HEK293T (cell line): ENCODE measurements around the gene GALNT12.
A peak's percentile ranks its signal among the peaks of the same experiment; 100 is the strongest.

Experiments used
- CTCF ChIA-PET: fragments of 350-600 bp; formaldehyde crosslinking; extraction: SDS; loops from one replicate; lab custom pipeline; 2021; ENCODE audit warnings: antibody characterized with exemption, inconsistent platforms; lab: Yijun Ruan, JAX
- POLR2A ChIA-PET: fragments of 350-600 bp; formaldehyde crosslinking; extraction: SDS; loops from one replicate; lab custom pipeline; 2020; ENCODE audit warnings: antibody characterized with exemption, inconsistent platforms; lab: Yijun Ruan, JAX
- DNase-seq: peaks from one replicate; pipeline ENCODE4 v3.0.0; 2012; ENCODE audit warnings: mixed read lengths; ENCODE audit errors: extremely low spot score
- ARNT ChIP-seq: fragments of 450-650 bp; IDR thresholded peaks from 2 replicates; pipeline ENCODE4 v1.6.1; 2017; ENCODE audit warnings: mild to moderate bottlenecking
- BHLHE40 ChIP-seq: fragments of 450-650 bp; IDR thresholded peaks from 2 replicates; pipeline ENCODE4 v1.6.1; 2016; ENCODE audit warnings: mild to moderate bottlenecking, moderate library complexity, borderline replicate concordance
- CTBP1 ChIP-seq: fragments of 450-650 bp; IDR thresholded peaks from 2 replicates; pipeline ENCODE4 v1.6.1; 2016; ENCODE audit warnings: borderline replicate concordance
- ELF4 ChIP-seq: fragments of 450-650 bp; IDR thresholded peaks from 2 replicates; pipeline ENCODE4 v1.6.1; 2017; ENCODE audit warnings: antibody characterized with exemption
- FOXA1 ChIP-seq: fragments of 450-650 bp; IDR thresholded peaks from 2 replicates; pipeline ENCODE4 v1.6.1; 2016; ENCODE audit warnings: mild to moderate bottlenecking
- FOXK2 ChIP-seq: fragments of 450-650 bp; IDR thresholded peaks from 2 replicates; pipeline ENCODE4 v1.6.1; 2016; ENCODE audit warnings: mild to moderate bottlenecking
- FOXM1 ChIP-seq: fragments of 450-650 bp; IDR thresholded peaks from 2 replicates; pipeline ENCODE4 v1.6.1; 2017; ENCODE audit warnings: mild to moderate bottlenecking, borderline replicate concordance
- HDGF ChIP-seq: fragments of 450-650 bp; IDR thresholded peaks from 2 replicates; pipeline ENCODE4 v1.6.1; 2017; ENCODE audit warnings: antibody characterized with exemption, borderline replicate concordance
- L3MBTL2 ChIP-seq: fragments of 450-650 bp; conservative IDR thresholded peaks from 2 replicates; pipeline ENCODE4 v1.6.1; 2016; ENCODE audit warnings: mild to moderate bottlenecking
- LEF1 ChIP-seq: fragments of 450-650 bp; IDR thresholded peaks from 2 replicates; pipeline ENCODE4 v1.6.1; 2017; ENCODE audit warnings: mild to moderate bottlenecking, borderline replicate concordance
- NFRKB ChIP-seq: fragments of 450-650 bp; IDR thresholded peaks from 2 replicates; pipeline ENCODE4 v1.6.1; 2016; ENCODE audit warnings: mild to moderate bottlenecking, moderate library complexity
- SP1 ChIP-seq: fragments of 450-650 bp; IDR thresholded peaks from 2 replicates; pipeline ENCODE4 v1.6.1; 2017
- SUZ12 ChIP-seq: fragments of 450-650 bp; IDR thresholded peaks from 2 replicates; pipeline ENCODE4 v1.6.1; 2016; ENCODE audit warnings: mild to moderate bottlenecking
- TARDBP ChIP-seq: fragments of 450-650 bp; IDR thresholded peaks from 2 replicates; pipeline ENCODE4 v1.6.1; 2016
- ZNF384 ChIP-seq: fragments of 450-650 bp; IDR thresholded peaks from 2 replicates; pipeline ENCODE4 v1.6.1; 2016
- TF ChIP-seq, protein P1 (sequence below): fragments of 450-650 bp; IDR thresholded peaks from 2 replicates; pipeline ENCODE4 v1.6.1; 2016

GALNT12 gene

DNA sequence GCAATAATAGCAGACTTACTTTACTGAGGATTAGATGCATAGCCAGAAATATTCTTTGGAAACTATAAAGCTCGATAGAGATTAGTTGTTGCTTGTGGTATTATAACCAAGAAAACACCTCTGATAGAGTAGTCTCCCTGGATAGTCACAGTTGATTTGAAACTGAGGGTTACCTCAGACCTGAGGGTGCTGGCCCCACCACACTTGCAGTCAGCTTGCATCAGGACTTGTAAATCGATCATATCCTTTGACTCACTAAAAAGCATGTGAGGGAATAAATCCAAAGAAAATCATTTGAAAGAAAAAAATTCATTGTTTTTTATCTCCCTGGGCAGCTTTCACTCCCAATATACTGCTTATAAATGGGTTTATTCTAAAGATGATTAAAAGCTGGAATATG lies 39.4 kb downstream of the GALNT12 start:
- CTCF ChIA-PET: interaction anchor here (1.4 to 1.5 kb wide), 2 partner anchors 8 to 152 kb away, joined by 4 read pairs; no protein-coding TSS in a partner anchor
- no peak for TF ChIP-seq HDGF
- no peak for TF ChIP-seq ELF4
- TF ChIP-seq TARDBP: no peak
- no peak for TF ChIP-seq FOXK2
- no peak for TF ChIP-seq LEF1
- TF ChIP-seq SUZ12: no peak
- no peak for TF ChIP-seq ARNT
- no peak for TF ChIP-seq FOXA1
- TF ChIP-seq, protein P1, sequence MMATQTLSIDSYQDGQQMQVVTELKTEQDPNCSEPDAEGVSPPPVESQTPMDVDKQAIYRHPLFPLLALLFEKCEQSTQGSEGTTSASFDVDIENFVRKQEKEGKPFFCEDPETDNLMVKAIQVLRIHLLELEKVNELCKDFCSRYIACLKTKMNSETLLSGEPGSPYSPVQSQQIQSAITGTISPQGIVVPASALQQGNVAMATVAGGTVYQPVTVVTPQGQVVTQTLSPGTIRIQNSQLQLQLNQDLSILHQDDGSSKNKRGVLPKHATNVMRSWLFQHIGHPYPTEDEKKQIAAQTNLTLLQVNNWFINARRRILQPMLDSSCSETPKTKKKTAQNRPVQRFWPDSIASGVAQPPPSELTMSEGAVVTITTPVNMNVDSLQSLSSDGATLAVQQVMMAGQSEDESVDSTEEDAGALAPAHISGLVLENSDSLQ: no peak
- no peak for TF ChIP-seq L3MBTL2
- TF ChIP-seq SP1: no peak
- TF ChIP-seq BHLHE40: no peak
- no peak for TF ChIP-seq CTBP1
- TF ChIP-seq FOXM1: no peak
- TF ChIP-seq NFRKB: no peak
- TF ChIP-seq ZNF384: no peak
- DNase-seq: no peak
- POLR2A ChIA-PET: no interaction called here

DNA sequence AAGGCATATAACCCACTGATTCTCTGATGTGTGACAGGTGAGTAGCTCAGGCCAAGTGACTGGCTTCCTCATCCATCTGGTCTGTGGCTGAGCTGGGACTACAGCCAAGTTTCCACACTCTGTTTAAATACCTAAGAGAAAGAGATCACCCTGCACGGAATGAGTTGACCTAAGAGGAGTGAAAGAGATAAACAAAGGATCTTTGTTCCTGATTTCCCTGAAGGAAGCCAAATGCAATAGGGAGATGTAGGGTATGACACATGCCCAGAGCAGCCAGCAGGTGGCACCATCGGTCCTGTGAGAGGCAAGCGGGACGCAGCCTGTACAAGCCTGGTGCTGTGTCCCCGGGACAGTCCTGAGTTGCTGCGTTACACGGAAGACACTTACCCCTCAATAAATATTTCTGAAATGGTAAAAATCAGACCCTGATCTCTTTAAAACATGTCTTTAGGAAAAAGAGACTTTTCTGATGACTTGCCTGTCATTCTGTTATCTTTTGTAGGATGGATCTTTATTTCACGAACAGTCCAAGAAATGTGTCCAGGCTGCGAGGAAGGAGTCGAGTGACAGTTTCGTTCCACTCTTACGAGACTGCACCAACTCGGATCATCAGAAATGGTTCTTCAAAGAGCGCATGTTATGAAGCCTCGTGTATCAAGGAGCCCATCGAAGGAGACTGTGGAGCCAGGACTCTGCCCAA lies 41.1 kb downstream of the GALNT12 start:
- ChIA-PET CTCF (interaction anchor here (0.6 to 2.3 kb wide), 15 partner anchors 9 to 293 kb away, joined by 3 to 18 read pairs (median 4); partner anchors contain the start of gene GALNT12), POLR2A (no interaction called here)
- peak; percentile 87 for DNase-seq
- TF ChIP-seq HDGF (no peak), FOXK2 (no peak), TARDBP (no peak), BHLHE40 (no peak), ZNF384 (no peak), SP1 (no peak), FOXM1 (no peak), L3MBTL2 (no peak), ELF4 (no peak), ARNT (no peak), FOXA1 (no peak)

DNA sequence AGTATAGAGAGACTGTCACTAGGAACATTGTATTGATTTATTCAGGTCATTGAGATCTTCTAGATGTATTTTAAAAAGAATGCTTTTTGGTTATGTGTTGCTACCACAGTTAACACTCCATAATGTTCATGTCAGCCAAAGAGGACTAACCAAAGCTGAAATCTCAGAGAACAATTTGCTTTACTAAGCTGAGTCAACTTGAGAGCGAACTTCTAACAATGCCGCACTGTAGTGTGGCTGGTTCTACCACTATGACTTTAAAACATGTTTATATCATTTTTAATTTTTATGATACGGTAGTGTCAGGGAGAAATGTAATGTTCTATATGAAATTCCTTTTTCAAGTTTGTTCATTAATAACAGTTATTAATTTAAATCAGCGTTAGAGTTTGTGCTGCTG lies 42.1 kb downstream of the GALNT12 start:
- TF ChIP-seq NFRKB (no peak), SP1 (no peak), FOXM1 (no peak), LEF1 (no peak), CTBP1 (no peak), SUZ12 (no peak), HDGF (no peak), FOXA1 (no peak), ARNT (no peak), ZNF384 (no peak), FOXK2 (no peak)
- TF ChIP-seq, protein P1: no peak
- POLR2A ChIA-PET: no interaction called here
- no peak for DNase-seq
- CTCF ChIA-PET: interaction anchor here (0.6 to 2.3 kb wide), 5 partner anchors 8 to 149 kb away, joined by 3 to 18 read pairs (median 4); partner anchors contain the start of gene GALNT12

DNA sequence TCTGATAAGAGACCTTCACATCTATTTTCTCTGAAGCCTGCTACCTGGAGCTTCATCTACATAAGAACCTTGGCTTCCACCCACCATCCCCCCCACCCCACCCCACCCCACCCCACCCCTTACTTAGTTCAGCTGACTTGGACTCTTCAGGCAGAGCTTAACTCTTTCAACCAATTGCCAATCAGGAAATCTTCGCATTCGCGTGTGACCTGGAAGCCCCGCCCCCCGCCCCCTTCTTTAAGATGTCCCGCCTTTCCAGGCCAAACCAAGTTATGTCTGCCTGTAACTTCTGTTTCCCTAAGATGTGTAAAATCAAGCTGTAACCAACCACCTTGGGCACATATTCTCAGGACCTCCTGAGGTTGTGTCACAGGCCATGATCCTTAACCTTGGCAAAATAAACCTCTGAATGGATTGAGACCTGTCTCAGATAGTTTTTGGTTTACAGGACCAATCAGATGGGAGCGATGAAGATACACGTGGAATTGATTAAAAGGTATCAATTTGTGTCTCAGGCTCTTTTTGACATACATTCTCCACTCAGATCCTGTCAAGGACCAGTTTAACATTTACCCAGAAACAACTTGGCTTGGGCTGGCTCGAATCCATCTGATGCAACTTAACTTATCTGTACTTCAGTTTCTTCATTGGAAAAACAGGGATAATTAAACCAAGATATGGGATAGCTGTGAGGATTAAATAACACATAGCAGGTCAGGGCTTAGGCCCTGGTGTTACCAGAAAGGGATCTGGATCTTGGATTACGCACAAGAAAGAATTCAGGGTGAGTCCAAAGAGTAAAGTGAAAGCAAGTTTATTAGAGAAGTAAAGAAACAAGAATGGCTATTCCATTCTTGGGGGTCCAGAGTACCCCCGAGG lies 43.6 kb downstream of the GALNT12 start:
- CTCF ChIA-PET: no interaction called here
- no peak for DNase-seq
- TF ChIP-seq, protein P1: no peak
- TF ChIP-seq ARNT: no peak
- no peak for TF ChIP-seq SUZ12
- no peak for TF ChIP-seq BHLHE40
- TF ChIP-seq SP1: no peak
- no peak for TF ChIP-seq LEF1
- TF ChIP-seq NFRKB: no peak
- TF ChIP-seq ELF4: no peak
- no peak for TF ChIP-seq FOXM1
- TF ChIP-seq HDGF: no peak
- TF ChIP-seq FOXA1: no peak
- POLR2A ChIA-PET: no interaction called here

DNA sequence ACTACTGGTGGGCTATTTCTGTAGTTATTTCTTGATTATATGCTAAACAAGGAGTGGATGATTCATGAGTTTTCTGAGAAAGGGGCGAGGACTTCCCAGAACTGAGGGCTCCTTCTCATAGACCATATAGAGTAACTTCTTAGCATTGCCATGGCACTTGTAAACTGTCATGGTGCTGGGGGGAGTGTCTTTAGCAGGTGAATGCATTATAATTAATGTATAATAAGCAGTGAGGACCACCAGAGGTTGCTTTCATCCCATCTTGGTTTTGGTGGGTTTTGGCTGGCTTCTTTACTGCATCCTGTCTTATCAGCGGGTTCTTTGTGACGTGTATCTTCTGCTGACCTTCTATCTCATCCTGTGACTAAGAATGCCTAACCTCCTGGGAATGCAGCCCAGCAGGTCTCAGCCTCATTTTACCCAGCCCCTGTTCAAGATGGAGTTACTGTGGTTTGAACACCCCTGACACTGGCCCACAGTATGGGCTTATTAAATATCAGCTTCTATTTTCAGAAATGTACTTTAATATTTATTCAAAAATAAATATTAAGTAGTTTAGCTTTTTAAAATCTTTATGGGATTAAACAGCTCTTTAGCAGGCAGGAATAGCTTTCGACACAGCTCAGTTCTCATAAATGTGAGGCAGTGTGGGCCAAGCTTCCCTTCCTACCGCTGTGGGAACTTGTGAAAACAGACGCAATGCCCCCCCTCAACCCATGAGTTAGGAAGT lies 44.4 kb downstream of the GALNT12 start:
- TF ChIP-seq HDGF (no peak), ELF4 (no peak), CTBP1 (no peak), LEF1 (no peak)
- ChIA-PET POLR2A (no interaction called here), CTCF (no interaction called here)
- DNase-seq: no peak
